Limb (tissue), 2 donors: Measurements from ENCODE around the gene ZNF274.
"Not testable (repeated sequence)": the region's sequence is repeated elsewhere in the genome, so short reads cannot be mapped to it uniquely, and the experiment has no call there.

Experiments
- DNase-seq, 2 donors: peaks; one replicate each; pipeline ENCODE4 v3.0.0-alpha.2; 2016; ENCODE audit errors: extremely low spot score in 2 of 2

Gene ZNF274

DNA sequence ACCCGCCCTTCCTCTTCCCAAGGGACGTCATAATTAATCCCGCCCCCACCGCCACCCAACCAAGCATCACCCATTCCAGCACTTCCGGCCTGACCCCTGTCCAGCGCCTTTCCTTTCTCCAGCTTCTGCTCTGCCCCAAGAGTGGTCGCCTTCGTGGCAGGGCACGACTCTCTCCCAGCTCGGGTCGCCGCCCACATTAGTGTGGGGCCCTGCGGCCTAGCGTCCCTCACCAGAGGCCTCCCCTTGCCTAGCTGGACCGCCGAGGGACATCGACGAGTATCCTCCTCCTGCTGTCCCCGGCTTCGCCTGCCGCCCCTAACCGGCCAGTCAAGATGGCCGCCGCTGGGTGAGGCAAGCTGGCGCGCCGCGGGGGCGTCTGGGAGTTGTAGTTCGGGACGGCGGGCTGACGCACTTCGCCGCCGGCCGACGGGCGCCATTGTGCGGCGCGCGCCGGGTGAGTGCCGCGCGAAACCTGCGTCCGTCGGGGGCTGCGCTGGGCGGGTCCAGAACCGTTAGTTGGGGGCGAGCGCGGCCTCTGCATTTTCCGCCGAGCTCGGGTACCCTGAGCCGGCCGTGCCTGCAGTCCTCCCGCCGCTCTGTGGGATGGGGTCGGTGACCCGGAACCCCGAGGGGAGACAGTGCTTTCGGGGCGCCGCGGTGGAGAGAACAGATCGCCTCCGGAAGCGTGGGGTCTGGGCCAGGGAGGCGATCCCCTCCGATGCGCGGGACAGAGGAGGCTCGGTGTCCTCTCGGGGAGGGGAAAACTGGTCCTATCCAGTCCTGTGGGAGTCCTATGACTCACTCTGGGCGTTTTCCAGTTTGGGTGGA is at the start of gene ZNF274:
Gene ZNF274, plus strand, starts transcription at position 73 of the 828 bp plus-strand sequence. CDS start 905 bp downstream, outside the sequence.
- DNase-seq: peak; percentile 91 to 96

DNA sequence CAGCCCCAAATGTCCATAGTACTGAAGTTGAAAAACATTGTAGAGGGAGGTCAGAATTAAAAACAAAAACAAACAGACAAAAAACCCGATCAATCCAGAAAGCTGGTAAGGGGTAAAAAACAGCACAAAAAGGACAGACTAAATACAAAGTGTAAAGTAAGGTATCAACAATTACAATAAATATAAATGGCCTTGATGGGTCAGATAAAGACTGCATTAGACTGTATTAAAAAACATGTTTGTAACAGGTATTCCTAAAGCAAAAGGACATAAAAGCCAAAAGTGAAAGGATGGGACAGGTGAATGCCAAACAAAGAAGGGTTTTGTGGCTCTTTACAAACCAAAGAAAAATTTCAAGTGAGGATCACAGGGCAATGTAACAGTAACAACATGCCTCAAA is 48.6 kb upstream of the ZNF274 start:
- DNase-seq: no peak

DNA sequence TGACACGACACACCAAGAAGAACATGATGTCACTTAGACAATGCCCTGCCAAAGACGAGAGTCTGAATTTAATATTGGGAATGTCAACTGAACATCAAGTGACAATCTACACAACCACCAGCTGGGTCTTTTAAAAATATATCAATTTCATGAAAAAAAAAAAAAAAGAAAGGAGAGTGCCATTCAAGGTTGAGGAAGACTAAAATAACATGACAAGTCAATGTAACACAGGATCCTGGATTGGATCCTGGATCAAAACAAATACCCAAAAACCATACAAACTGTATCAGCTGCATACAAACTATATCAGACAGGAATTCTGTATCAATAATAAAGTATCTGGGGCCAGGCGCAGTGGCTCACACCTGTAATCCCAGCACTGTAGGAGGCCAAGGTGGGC is 37.0 kb upstream of the ZNF274 start:
- no peak for DNase-seq

DNA sequence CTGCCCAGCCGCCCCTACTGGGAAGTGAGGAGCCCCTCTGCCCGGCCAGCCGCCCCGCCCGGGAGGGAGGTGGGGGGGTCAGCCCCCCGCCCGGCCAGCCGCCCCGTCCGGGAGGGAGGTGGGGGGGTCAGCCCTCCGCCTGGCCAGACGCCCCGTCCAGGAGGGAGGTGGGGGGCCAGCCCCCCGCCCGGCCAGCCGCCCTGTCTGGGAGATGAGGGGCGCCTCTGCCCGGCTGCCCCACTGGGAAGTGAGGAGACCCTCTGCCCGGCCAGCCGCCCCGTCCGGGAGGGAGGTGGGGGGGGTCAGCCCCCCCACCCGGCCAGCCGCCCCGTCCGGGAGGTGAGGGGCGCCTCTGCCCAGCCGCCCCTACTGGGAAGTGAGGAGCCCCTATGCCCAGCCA is 35.4 kb upstream of the ZNF274 start:
- not testable (repeated sequence) for DNase-seq

DNA sequence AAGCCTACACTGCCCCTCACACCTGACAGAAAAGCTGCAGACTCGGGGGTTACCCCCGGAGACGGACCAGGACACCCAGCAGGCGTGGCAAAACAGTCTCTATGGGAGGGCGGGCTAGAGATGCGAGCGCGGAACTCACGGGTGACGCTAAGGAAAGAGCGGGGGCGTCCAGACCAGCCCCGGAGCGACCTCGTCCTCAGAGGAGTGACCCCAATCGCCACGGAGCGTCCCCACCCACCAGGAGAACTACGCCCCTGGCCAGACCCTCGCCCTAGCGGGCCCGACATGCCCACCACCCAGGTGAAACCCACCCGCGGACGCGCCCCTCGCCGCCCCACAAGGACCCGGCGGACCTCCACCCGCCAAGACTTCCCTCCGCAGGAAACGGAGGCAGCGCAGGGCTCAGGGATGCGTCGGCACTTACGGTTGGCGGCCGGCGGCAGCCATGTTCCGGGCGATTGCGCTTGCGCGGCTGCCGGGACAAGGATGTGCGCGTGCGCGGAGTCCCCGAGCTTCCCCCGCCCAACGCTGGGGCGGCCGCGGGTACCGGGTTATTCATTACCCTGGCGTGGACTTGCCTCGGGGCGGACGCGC is 32.4 kb upstream of the ZNF274 start, which contains the start of gene ZNF329:
Gene ZNF329, minus strand, starts transcription at position 462 of the 594 bp plus-strand sequence. CDS start 21,286 bp downstream, outside the sequence.
- DNase-seq: peak; percentile 84 to 94

DNA sequence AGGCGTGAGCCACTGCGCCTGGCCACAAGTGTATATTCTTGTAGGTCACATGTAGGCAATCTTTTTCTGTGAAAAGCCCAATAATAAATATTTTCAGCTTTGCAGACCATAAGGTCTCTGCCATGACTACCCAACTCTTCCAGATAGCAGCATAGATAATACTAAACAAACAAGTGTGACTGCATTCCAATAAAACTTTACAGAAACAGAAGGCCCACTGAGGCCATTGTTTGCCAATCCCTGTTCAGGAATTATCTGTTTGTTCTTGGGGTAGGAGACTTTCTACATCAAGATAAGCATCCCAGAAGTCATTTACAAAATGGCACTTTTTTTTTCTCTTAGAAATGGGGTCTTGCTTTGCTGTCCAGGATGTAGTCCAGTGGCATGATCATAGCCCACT is 29.5 kb upstream of the ZNF274 start:
- DNase-seq: no peak

DNA sequence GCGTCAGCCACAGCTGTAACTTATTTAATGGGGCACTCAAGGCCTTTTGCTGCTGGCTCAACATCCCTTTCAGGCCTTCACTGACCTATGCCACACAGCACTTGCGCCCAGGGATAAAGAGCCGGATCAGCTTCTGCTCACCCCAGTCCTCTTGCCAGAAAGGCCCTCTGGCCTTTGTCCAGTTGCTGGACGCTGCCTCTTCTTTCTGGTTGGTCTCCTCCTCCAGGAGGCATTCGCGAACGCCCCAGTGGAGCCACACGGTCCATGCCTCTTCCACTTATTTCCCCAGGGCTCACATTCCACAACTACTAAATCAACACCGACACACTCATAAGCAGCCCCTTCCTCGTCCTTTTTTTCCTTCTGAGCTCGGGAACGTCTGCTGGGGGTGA is 28.6 kb upstream of the ZNF274 start:
- peak; percentile 4 to 62 for DNase-seq

DNA sequence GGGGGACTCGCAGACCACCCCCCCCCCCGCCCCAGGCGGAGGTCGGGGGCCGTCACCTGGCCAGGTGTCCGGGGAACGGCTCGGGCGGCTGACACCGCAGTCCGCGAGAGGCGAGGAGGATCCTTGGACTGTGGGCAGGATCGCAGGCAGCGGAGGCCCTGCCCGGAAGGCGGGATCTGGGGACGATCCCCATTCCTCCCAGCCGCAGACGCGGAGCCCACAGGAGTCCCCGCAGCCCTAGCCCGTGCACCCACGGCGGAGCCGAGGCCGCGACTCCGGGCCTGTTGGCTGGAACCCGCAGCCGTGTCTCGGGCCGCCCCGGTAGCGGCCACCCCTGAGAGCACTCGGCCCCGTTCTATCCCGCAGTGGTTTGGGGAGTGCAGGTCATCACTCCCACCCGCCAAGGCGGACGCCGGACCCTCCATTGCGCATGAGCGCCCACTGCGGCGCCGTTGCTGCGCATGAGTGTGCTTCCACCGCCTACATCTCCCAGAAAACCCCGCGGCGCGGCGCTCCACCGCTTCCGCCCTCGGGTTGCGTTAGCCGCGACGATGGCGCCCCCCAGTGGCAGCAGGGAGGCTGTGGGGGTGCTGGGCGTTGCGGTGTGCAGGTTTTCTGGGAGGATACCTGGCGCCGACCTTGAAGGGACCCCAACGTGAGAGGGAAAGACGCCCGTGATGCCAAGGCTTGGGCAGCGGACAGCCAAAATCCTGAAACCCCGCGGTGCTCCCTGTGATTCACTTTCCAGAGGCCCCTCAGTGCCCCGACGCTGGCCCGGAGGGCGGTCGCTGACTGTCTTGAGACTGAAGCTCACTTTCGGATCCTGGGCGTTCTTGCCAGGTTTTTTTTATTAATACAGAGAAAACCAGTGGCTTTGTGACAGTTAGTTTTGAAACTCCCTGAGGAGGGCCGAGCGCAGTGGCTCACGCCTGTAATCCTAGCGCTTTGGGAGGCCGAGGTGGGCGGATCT is 27.9 kb upstream of the ZNF274 start:
- DNase-seq: peak; percentile 96 to 100

DNA sequence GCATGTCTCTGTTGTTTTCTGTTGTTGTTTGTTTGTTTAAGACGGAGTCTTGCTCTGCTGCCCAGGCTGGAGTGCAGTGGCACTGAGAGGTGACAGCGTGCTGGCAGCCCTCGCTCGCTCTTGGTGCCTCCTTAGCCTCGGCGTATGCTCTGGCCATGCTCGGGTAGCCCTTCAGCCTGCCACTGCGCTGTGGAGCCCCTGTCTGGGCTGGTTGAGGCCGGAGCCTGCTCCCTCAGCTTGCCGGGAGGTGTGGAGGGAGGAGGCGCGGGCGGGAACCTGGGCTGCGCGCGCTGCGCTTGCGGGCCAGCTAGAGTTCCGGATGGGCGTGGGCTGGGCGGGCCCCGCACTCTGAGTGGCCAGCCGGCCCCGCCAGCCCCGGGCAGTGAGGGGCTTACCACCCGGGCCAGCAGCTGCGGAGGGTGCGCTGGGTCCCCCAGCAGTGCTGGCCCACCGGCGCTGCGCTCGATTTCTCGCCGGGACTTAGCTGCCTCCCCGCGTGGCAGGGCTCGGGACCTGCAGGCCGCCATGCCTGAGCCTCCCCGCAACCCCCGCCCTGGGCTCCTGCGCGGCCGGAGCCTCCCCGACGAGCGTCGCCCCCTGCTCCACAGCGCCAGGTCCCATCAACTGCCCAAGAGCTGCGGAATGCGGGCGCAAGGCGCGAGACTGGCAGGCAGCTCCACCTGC is 25.7 kb upstream of the ZNF274 start:
- no peak for DNase-seq

DNA sequence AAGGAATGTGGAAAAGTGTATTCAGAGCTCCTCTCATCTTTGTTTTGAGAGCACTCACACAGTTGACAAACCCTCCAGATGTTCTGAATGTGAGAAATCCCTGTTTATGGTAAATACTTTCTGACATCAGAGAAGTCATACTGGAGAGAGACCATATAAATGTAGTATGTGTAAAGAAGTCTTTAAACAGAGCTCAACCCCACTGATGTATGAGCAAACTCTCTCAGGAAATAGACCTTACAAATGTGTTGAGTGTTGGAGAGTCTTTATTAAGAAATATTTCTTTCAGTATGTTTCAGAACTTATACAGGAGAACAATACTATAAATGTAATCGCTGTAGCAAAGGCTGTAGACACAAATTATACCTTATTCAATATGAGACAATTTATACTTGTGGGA is 16.6 kb upstream of the ZNF274 start:
- DNase-seq: no peak

DNA sequence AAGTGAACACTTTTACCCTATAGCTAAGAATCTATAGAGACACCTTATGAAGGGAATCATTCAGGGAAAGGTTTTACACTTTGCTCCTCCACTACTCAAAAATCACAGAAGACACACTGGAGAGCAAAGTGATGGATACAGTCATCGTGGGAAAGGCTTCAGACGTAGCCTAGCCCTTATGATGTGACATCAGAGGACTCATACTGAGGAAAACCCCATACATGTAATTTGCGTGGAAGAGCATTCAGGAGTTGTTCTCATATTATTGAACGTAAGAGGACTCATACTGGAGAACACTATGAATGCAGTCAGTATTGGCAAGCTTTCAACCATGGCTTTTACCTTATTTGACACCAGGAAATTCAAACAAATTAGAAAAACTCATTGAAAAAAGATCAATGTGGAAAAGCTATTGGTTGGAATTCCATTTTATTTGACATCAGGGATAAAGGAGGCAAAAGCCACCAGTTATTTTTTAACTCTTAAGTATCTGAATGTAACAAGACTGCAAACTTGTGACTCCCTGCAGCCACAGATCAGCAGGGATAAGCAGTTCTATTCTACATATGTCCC is 16.1 kb upstream of the ZNF274 start:
- no peak for DNase-seq

DNA sequence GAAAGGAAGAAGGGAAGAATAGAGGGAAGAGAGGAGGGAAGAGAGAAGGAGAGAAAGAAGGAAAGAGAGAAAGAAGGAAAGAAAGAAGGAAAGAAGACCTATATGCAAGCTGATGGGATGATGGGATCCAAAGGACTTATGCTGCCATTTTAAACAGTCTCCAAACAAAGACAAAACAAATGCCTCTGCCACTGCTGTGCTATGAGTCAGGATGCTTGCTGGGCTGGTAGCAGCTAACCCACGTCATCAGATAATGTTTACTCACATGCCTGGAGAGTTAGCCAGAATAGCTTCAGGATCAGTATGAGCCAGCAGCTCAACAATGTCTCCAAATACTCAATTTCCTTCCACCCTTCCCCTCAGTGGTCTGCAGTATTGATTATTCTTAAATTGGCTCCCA is 12.0 kb upstream of the ZNF274 start:
- DNase-seq: no peak

DNA sequence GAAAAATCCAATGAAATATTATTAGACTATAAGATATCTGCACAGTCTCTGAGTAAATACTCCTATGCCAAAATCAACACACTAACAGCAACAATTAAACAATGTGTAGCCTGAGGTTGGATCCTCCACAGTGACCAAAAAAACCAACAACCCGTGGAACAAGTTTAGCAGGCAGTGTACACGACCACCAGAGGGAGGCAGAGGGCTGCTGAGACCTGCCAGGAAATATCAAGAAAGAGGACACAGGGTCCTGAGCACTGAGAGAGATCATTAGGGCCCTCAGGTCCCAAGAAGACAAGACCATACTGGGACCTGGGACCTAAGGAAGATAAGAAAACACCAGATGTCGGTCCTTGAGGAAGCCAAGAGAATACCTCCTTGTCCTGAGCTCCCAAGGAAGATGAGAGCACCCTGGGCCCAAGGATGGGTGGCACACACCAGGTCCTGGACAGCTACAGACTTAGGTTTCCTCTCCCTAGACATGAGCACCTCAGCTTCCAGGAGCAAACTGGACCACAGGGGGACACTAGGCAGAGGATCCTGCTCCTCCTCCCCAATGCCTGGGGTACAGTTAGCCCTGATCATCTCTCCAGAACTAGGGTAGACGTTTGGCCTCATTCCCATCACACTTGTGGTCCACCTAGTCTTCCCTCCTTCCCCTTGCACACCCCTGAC is 822 bp upstream of the ZNF274 start:
- DNase-seq: no peak

DNA sequence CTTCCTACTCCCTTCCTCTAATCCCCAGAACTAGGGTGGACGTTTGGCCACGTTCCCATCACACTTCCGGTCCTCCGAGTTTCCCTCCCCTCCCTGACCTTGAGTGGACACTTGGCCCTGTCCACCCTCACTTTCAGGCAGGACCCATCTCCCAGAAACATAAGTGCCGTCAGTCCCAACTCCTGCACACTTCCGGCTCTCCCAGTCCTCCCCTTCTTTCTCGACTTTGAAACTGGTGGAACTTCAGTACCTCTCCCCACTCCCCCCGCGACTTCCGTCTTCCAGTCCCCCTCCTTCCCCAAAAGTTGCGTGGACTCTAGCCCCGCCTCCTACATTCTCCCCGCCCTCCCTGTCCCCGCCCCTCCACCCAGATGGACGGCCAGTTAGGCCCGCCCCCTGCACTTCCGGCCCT is 278 bp upstream of the ZNF274 start:
- peak in 1 of 2 donors; percentile 55 for DNase-seq

DNA sequence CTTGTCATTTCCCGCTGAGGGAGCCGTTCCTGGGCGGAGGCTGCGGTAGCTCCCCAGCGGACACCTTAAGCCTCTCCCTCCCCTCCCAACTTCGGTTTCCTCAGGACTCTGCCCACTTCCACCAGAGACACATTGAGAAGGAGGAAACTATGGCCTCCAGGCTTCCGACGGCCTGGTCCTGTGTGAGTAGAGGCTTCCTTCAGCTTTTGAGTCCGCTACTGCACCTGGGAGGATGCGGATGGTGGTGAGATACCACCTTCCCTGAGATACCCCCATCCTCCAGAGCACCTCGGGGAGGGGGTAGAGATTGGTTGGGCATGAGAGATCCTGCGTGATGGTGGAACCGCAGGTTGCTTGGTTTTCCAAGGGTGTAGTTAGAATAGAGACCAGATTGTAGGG is 955 bp downstream of the ZNF274 start:
- no peak for DNase-seq

DNA sequence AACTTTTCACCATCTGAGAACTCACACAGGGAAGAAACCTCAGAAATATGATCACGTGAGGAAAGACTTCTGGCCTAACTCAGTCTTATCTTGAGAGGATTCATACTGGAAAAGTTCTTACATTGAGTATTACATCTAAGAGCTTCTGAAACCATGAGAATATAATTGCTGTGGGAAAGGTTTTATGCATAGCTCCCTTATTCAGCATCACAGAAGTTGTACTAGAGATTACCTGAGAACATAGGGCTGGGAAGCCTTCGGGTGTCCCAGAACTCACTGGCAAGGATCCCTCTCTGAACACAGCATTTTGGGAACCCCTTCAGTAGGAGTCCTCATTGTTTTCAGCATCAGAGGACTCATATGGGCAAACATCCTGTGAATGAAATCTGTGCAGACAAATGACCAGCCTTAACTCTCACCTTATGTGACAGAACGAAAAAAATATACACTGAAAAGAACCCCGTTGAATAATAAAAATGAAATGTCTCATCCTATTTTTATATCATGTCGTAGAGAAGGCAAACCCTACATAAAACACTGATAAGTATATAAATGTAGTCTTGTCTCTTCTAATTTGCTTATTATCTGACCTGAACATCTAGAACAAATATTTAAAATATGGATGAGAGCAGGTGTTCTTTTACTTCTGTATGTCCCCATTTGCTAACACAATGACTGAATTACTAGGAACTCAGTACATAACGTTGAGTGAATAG is 14.2 kb downstream of the ZNF274 start:
- DNase-seq: no peak

DNA sequence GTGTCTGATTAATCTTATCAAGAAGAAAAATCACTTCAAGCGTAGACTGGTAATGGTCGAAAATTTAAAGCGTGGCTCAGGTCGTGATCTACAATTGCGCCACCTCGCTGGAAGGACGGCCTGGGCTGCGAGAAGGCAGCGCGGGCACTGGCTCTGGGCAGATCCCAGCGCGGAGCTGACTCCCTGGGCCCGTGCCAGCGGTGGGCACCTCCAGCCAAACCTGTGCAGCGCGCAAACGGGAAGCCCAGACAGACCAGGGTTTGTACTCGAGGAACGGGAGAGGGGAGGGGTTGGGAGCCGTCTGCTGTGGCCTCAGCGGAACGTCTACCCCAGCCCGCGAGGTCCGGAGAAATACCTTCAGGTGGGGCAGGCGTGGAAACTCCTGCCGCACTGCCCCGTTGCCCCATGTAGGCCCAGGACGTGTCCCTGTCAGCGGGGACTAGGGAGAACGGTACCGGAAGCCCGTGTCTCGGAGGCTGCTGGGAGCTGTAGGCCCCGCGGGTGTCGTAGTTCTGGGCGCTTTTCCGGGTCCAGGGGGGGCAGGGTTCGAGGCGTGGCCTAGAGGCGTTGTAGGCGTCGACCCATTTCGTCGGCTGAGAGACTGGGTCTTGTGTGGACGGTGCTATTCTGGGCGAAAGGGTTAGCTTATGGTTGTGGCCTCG is 21.1 kb downstream of the ZNF274 start:
- peak; percentile 21 to 56 for DNase-seq

DNA sequence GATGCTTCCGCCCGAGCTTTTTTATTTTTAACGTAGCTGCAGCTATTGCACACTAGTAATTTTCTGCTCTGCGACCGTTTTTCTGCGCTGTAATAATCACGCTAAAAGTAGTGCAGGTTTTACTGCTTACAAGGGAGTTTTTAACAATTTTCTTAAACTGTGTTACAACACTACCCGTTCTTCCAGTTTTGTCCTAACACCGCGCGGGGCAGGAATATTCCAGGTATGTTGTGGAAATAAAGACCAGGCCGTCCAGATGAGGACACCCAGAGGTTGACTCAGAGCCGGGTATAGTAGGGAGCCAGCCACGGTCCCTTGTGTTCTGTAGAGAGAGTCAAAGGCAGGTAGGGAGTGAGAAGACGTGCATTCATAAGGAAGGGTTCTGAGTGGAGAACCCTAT is 21.7 kb downstream of the ZNF274 start:
- no peak for DNase-seq

DNA sequence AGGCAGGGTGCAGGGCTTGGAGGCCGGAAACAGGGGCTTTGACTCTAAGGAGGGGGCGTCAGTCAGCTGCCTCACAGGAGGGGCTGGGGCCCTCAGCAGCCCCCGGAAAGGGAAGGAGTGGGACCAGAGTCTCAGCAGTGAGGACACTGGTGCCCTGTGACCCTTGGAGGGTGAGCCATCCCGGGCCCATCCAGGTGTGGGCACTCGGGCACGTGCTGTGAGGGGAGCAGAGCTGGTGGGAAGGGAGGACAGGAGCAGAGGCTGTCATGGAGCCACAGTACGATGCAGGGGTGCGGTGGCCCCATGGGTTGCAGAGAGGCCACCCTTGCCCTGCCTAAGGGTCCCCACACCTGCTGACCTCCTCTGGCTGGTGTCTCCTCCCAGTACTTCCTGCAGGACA is 26.7 kb downstream of the ZNF274 start:
- no peak for DNase-seq
